Ovary (tissue), 9 donors: ENCODE results near the gene SLC25A18. TPM values are rescaled to one million over a fixed set of nuclear protein-coding genes. Genes with fewer than 3 reads are reported as not detected.
A peak's percentile ranks its signal among the peaks of the same experiment; 100 is the strongest.

Experiments
- DNase-seq, 5 donors: peaks; one replicate each; pipeline ENCODE4 v3.0.0-alpha.2; 2019 to 2020
- H3K27ac ChIP-seq, 2 donors: fragments of 200-600 bp; one replicate each; pipeline versions ENCODE4 v1.5.1 to v1.8.0; 2019 to 2022
- H3K27me3 ChIP-seq: fragments of 200-600 bp; one replicate; pipeline ENCODE4 v1.8.0; 2022
- H3K36me3 ChIP-seq: fragments of 200-600 bp; sonication (generic); one replicate; pipeline ENCODE4 v1.5.1; 2019
- H3K4me1 ChIP-seq: one replicate; pipeline ENCODE4 v1.8.1; 2013; ENCODE audit warnings: mild to moderate bottlenecking, moderate library complexity; ENCODE audit not compliant: insufficient read depth
- H3K4me3 ChIP-seq: fragments of 200-600 bp; sonication (generic); one replicate; pipeline ENCODE4 v1.5.1; 2017
- H3K9me3 ChIP-seq, 2 donors: fragments of 200-600 bp in 1 of 2; sonication (generic) in 1 of 2; one replicate each; pipeline versions ENCODE4 v1.5.1 to v1.8.1; 2013 to 2019; ENCODE audit warnings: mild to moderate bottlenecking in 1 of 2, moderate library complexity in 1 of 2
- CTCF ChIP-seq, 3 donors: fragments of 450-650 bp in 2 of 3; fragments of 200-600 bp in 1 of 3; IDR thresholded peaks; one replicate each; pipeline versions ENCODE4 v1.5.1 to v1.8.0; 2016 to 2022; ENCODE audit warnings: antibody characterized with exemption in 3 of 3, mild to moderate bottlenecking in 1 of 3
- EP300 ChIP-seq: sonication (generic); formaldehyde crosslinking; IDR thresholded peaks from one replicate; pipeline ENCODE4 v1.6.1; 2017; ENCODE audit warnings: antibody characterized with exemption
- POLR2A ChIP-seq: fragments of 450-650 bp; IDR thresholded peaks from one replicate; pipeline ENCODE4 v1.6.1; 2017; ENCODE audit warnings: antibody characterized with exemption, mild to moderate bottlenecking, moderate library complexity
- WGBS, 3 donors: extraction: QIAGEN DNeasy Blood & Tissue Kit in 1 of 3; methylation state at CpG; one replicate each; pipeline versions ENCODE4 v1.1.5 to v1.1.7; 2013 to 2017; 5-methylcytosine and 5-hydroxymethylcytosine counted together
- intact Hi-C, 4 donors: fragments of 100-400 bp; cut with DNase I; formaldehyde crosslinking; loops; one replicate each; pipeline versions ENCODE4 v1.11.0 to v1.15.1; 2022 to 2023
- polyA plus RNA-seq, 2 donors: library from polyadenylated mRNA; stranded (reverse); fragments of 200-250 nt in 1 of 2; fragments of 350-450 nt in 1 of 2; fragmentation: Illumina TruSeq in 1 of 2; extraction: RNeasy Lipid Tissue Mini Kit (QIAGEN cat#74804) in 1 of 2; gene quantifications; one replicate each; pipeline ENCODE4 v1.2.3, GENCODE V29; 2013 to 2014
- total RNA-seq, 7 donors: library from RNA; depleted of rRNA in 2 of 7; stranded (reverse); fragments of >200 nt in 2 of 7; fragmentation: NEBNext Ultra II Directional in 3 of 7; extraction: Animal tissue kit (Norgen Biotek cat#: 25700) in 3 of 7; gene quantifications; one replicate each; pipeline versions ENCODE4 v1.1.0 to v1.2.4, GENCODE V29; 2016 to 2023
- donor health status: DM: no; HTN: no; CAD: no; lungs with moderate emphysema.
- donor health status: DM: no; HTN: no; CAD: no.
- donor health status: Bipolar disorder and iron deficiency.
- donor health status: DM: yes; HTN: yes; CAD: no.
- donor health status: DM: no; HTN: no; CAD: no.
- donor health status: DM: yes; HTN: yes; CAD: no.

The SLC25A18 gene
- total and polyA plus RNA-seq, 9 donors: 0.41 to 2.8 (median 1.3) TPM

- Histone ChIP-seq H3K9me3 (no peaks in the 10 kb centered on the region), H3K4me1 (peaks cover 8% of the 10 kb centered on the region), H3K36me3 (no peaks in the 10 kb centered on the region), H3K27ac (peak overlapping the region; percentile 97 to 99), H3K27me3 (no peaks in the 10 kb centered on the region), H3K4me3 (peak overlapping the region; percentile 92)
- 0 to 1% (median 0%) methylated on average over 10 of the region's 10 CpGs for WGBS, 3 donors
- no peak for TF ChIP-seq CTCF (IDR thresholded peaks at IDR 0.05)
- TF ChIP-seq EP300: no peak
- no peak for TF ChIP-seq POLR2A
- intact Hi-C loops: loop anchor here in 1 of 4 donors (10.0 kb wide), 1 partner anchor 63 kb away; no protein-coding TSS in a partner anchor
- DNase-seq: no peak
Observed at GRCh38 chr22:17638182-17638431, 74.8 kb downstream of the SLC25A18 start.

- 0 to 1% (median 0%) methylated on average over 68 to 70 of the region's 70 CpGs for WGBS, 3 donors
- Histone ChIP-seq H3K27me3 (no peaks in the 10 kb centered on the region), H3K4me3 (peak within 1 kb of the TSS; percentile 92), H3K36me3 (no peaks in the 10 kb centered on the region), H3K27ac (peak within 1 kb of the TSS; percentile 97 to 99), H3K4me1 (peaks cover 8% of the 10 kb centered on the region), H3K9me3 (no peaks in the 10 kb centered on the region)
- peak; percentile 91 to 95 (median 92) for DNase-seq
- TF ChIP-seq POLR2A: peak; percentile 97
- peak; percentile 18 for TF ChIP-seq EP300
- TF ChIP-seq CTCF (IDR thresholded peaks at IDR 0.05): peak in 2 of 3 donors; percentile 39 to 44
- intact Hi-C loops: loop anchor here in 1 of 4 donors (10.0 kb wide), 1 partner anchor 64 kb away; no protein-coding TSS in a partner anchor
Observed at GRCh38 chr22:17638432-17639246, 75.3 kb downstream of the SLC25A18 start, which contains the start of gene BCL2L13. Gene BCL2L13, plus strand, starts transcription at chr22:17638757. Its CDS starts 16,955 bp downstream, at chr22:17655712.

- TF ChIP-seq POLR2A (no peak), EP300 (no peak), CTCF (IDR thresholded peaks at IDR 0.05) (no peak)
- intact Hi-C loops: loop anchor here in 1 of 4 donors (10.0 kb wide), 1 partner anchor 64 kb away; no protein-coding TSS in a partner anchor
- 2 to 6% (median 3%) methylated on average over 8 of the region's 8 CpGs for WGBS, 3 donors
Observed at GRCh38 chr22:17639247-17639741, 76.0 kb downstream of the SLC25A18 start.

More at GRCh38 chr22:17639247-17639741, 76.0 kb downstream of the SLC25A18 start:
- no peaks in the 10 kb centered on the region for H3K36me3 ChIP-seq
- H3K4me1 ChIP-seq: peaks cover 4% of the 10 kb centered on the region
- H3K9me3 ChIP-seq: no peaks in the 10 kb centered on the region
- no peak for DNase-seq
- H3K4me3 ChIP-seq: peak overlapping the region; percentile 92
- H3K27me3 ChIP-seq: no peaks in the 10 kb centered on the region
- H3K27ac ChIP-seq: peak overlapping the region; percentile 97 to 99

Other genes with a start within 250 kb of the SLC25A18 start
- 1 to 10 TPM in 5 of 7 donors, under 1 TPM in 2; 0.87 to 6.7 (median 2.6) TPM for gene CECR2, start 194.0 kb upstream of the SLC25A18 start, total RNA-seq
- gene CECR2, start 194.0 kb upstream of the SLC25A18 start, polyA plus RNA-seq: 1 to 10 TPM in 1 of 2 donors, under 1 TPM in 1; 0.99 to 1.1 TPM
- 10 to 100 TPM; 69.0 to 95.4 (median 80.8) TPM for gene ATP6V1E1, start 65.3 kb downstream of the SLC25A18 start, total RNA-seq
- gene ATP6V1E1, start 65.3 kb downstream of the SLC25A18 start, polyA plus RNA-seq: 100 to 1,000 TPM; 102 to 201 TPM
- 10 to 100 TPM; 22.9 to 39.5 (median 33.8) TPM for gene BCL2L13, start 75.3 kb downstream of the SLC25A18 start, total RNA-seq
- gene BCL2L13, start 75.3 kb downstream of the SLC25A18 start, polyA plus RNA-seq: 10 to 100 TPM; 19.9 to 38.3 TPM
- gene BID, start 211.0 kb downstream of the SLC25A18 start, total RNA-seq: 1 to 10 TPM; 3.2 to 9.2 (median 5.4) TPM
- gene BID, start 211.0 kb downstream of the SLC25A18 start, polyA plus RNA-seq: 10 to 100 TPM in 1 of 2 donors, 1 to 10 TPM in 1; 9.7 to 13.8 TPM